WTC11 (cell line): ENCODE data around the gene WDR53. TPM values are rescaled to one million over a fixed set of nuclear protein-coding genes. Genes with fewer than 3 reads are reported as not detected.

Experiments used
- ATAC-seq: fragments of 200-7000 bp; cut with Tn5 transposase; 2 replicates; pipeline ENCODE4 v1.10.0; 2021; ENCODE audit warnings: mild to moderate bottlenecking, moderate library complexity
- CTCF ChIA-PET: fragments of 300-600 bp; sonication (Branson Sonifier 250); formaldehyde crosslinking; loops from one replicate; lab custom pipeline; 2021; ENCODE audit warnings: antibody characterized with exemption; lab: Charles Lee
- POLR2A ChIA-PET: fragments of 350-600 bp; sonication (Branson Sonifier 250); formaldehyde crosslinking; loops from one replicate; lab custom pipeline; 2021; ENCODE audit warnings: antibody characterized with exemption; lab: Charles Lee
- DNase-seq: peaks from one replicate; pipeline ENCODE4 v3.0.0; 2021; ENCODE audit warnings: low spot score
- H3K27ac Mint-ChIP-seq: 2 replicates; pipeline ENCODE4 v1.8.0; 2021; ENCODE audit warnings: mixed read lengths
- H3K27me3 Mint-ChIP-seq: 2 replicates; pipeline ENCODE4 v1.8.0; 2021; ENCODE audit warnings: low read depth, mild to moderate bottlenecking, moderate library complexity, mixed read lengths
- H3K36me3 Mint-ChIP-seq: 2 replicates; pipeline ENCODE4 v1.8.0; 2021; ENCODE audit warnings: mixed read lengths
- H3K4me1 Mint-ChIP-seq: 2 replicates; pipeline ENCODE4 v1.8.0; 2022; ENCODE audit warnings: mixed read lengths
- H3K4me3 Mint-ChIP-seq: 2 replicates; pipeline ENCODE4 v1.8.0; 2021; ENCODE audit warnings: mild to moderate bottlenecking, moderate library complexity, mixed read lengths
- H3K9me3 Mint-ChIP-seq: 2 replicates; pipeline ENCODE4 v1.8.0; 2021; ENCODE audit warnings: mixed read lengths
- ATF1 ChIP-seq: sonication (generic); formaldehyde crosslinking; IDR thresholded peaks from 2 replicates; pipeline ENCODE4 v1.8.1; 2023; ENCODE audit warnings: mild to moderate bottlenecking, moderate library complexity, missing genetic modification reagents
- GABPB1 ChIP-seq: sonication (generic); formaldehyde crosslinking; IDR thresholded peaks from 2 replicates; pipeline ENCODE4 v1.8.1; 2023; ENCODE audit warnings: mild to moderate bottlenecking, missing genetic modification reagents
- HMGA2 ChIP-seq: fragments of 250-450 bp; sonication (Bioruptor Pico); IDR thresholded peaks from 2 replicates; pipeline ENCODE4 v1.4.0; 2021; ENCODE audit warnings: mild to moderate bottlenecking, moderate library complexity
- JUN ChIP-seq: sonication (generic); formaldehyde crosslinking; IDR thresholded peaks from 2 replicates; pipeline ENCODE4 v1.8.0; 2023; ENCODE audit warnings: mild to moderate bottlenecking, missing genetic modification reagents
- KAT7 ChIP-seq: sonication (generic); formaldehyde crosslinking; IDR thresholded peaks from 2 replicates; pipeline ENCODE4 v1.8.1; 2023; ENCODE audit warnings: missing genetic modification reagents, mild to moderate bottlenecking, borderline replicate concordance
- NFYB ChIP-seq: sonication (generic); formaldehyde crosslinking; conservative IDR thresholded peaks from 2 replicates; pipeline ENCODE4 v1.8.0; 2022; ENCODE audit warnings: low read depth, missing genetic modification reagents
- NR2C2 ChIP-seq: sonication (generic); formaldehyde crosslinking; IDR thresholded peaks from 2 replicates; pipeline ENCODE4 v1.8.0; 2022; ENCODE audit warnings: mild to moderate bottlenecking, missing genetic modification reagents
- TP53 ChIP-seq: sonication (generic); formaldehyde crosslinking; IDR thresholded peaks from 2 replicates; pipeline ENCODE4 v1.8.1; 2023; ENCODE audit warnings: mild to moderate bottlenecking, missing genetic modification reagents
- ZBTB21 ChIP-seq: sonication (generic); formaldehyde crosslinking; IDR thresholded peaks from 2 replicates; pipeline ENCODE4 v1.8.1; 2023; ENCODE audit warnings: mild to moderate bottlenecking, missing genetic modification reagents, borderline replicate concordance
- ZNF121 ChIP-seq: sonication (generic); formaldehyde crosslinking; IDR thresholded peaks from 2 replicates; pipeline ENCODE4 v1.8.0; 2023; ENCODE audit warnings: missing genetic modification reagents
- ZNF232 ChIP-seq: sonication (generic); formaldehyde crosslinking; IDR thresholded peaks from 2 replicates; pipeline ENCODE4 v1.8.0; 2022; ENCODE audit warnings: mild to moderate bottlenecking, missing genetic modification reagents
- ZNF263 ChIP-seq: sonication (generic); formaldehyde crosslinking; IDR thresholded peaks from 2 replicates; pipeline ENCODE4 v1.8.1; 2022; ENCODE audit warnings: low read depth, mild to moderate bottlenecking, moderate library complexity, missing genetic modification reagents
- total RNA-seq: library from RNA; stranded (reverse); gene quantifications from 3 replicates; pipeline ENCODE4 v1.2.3, GENCODE V29; 2021
- TF ChIP-seq, protein P1 (sequence below): sonication (generic); formaldehyde crosslinking; IDR thresholded peaks from 2 replicates; pipeline ENCODE4 v1.8.0; 2022; ENCODE audit warnings: mild to moderate bottlenecking, missing genetic modification reagents
- TF ChIP-seq, protein P2 (sequence below): fragments of 250-450 bp; sonication (Bioruptor Pico); IDR thresholded peaks from 2 replicates; pipeline ENCODE4 v1.9.0; 2021; ENCODE audit warnings: moderate library complexity, mild to moderate bottlenecking, inconsistent platforms, borderline replicate concordance
- TF ChIP-seq, protein P3 (sequence below): sonication (generic); formaldehyde crosslinking; IDR thresholded peaks from 2 replicates; pipeline ENCODE4 v1.8.1; 2023; ENCODE audit warnings: mild to moderate bottlenecking, missing genetic modification reagents
- TF ChIP-seq, protein P4 (sequence below): fragments of 250-450 bp; sonication (Bioruptor Pico); IDR thresholded peaks from 2 replicates; pipeline ENCODE4 v1.9.0; 2021; ENCODE audit warnings: mild to moderate bottlenecking
- TF ChIP-seq, protein P5 (sequence below): sonication (generic); formaldehyde crosslinking; IDR thresholded peaks from 2 replicates; pipeline ENCODE4 v1.8.1; 2022; ENCODE audit warnings: mild to moderate bottlenecking, moderate library complexity, missing genetic modification reagents

WDR53 gene
- total RNA-seq, 1 experiment from 2014 or later = 21.4 TPM

DNA sequence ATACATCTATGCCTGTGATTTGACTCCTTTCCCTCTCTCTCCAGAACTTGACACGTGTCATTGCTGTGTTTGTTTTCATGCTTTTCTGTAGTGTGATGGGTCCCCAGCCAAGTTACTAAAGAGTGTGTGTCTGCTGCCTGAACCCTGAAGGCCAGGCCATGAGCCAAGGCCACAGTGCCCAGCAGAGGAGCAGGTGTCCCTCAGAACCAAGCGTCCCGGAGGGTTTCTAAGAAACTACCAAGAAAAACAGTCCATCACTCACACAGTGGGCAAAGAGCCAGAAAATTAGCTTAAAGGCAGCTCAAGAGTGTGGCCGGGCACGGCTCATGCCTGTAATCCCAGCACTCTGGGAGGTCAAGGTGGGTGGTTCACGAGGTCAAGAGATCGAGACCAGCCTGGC, 35.3 kb upstream of the WDR53 start:
- no peak overlapping the region for H3K4me3 Mint-ChIP-seq
- no peaks in the 10 kb centered on the region for H3K9me3 Mint-ChIP-seq
- no peak for DNase-seq
- H3K27me3 Mint-ChIP-seq = no peaks in the 10 kb centered on the region
- ChIA-PET CTCF (interaction anchor here (1.5 to 1.6 kb wide), 2 partner anchors 75 to 82 kb away, joined by 5 to 8 read pairs; no protein-coding TSS in a partner anchor), POLR2A (interaction anchor here (0.6 to 0.7 kb wide), 2 partner anchors 136 to 666 kb away, joined by 3 read pairs; no protein-coding TSS in a partner anchor)
- TF ChIP-seq, protein P1, sequence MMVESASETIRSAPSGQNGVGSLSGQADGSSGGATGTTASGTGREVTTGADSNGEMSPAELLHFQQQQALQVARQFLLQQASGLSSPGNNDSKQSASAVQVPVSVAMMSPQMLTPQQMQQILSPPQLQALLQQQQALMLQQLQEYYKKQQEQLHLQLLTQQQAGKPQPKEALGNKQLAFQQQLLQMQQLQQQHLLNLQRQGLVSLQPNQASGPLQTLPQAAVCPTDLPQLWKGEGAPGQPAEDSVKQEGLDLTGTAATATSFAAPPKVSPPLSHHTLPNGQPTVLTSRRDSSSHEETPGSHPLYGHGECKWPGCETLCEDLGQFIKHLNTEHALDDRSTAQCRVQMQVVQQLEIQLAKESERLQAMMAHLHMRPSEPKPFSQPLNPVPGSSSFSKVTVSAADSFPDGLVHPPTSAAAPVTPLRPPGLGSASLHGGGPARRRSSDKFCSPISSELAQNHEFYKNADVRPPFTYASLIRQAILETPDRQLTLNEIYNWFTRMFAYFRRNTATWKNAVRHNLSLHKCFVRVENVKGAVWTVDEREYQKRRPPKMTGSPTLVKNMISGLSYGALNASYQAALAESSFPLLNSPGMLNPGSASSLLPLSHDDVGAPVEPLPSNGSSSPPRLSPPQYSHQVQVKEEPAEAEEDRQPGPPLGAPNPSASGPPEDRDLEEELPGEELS (CRISPR knock-in tag) = no peak
- TF ChIP-seq, protein P2, sequence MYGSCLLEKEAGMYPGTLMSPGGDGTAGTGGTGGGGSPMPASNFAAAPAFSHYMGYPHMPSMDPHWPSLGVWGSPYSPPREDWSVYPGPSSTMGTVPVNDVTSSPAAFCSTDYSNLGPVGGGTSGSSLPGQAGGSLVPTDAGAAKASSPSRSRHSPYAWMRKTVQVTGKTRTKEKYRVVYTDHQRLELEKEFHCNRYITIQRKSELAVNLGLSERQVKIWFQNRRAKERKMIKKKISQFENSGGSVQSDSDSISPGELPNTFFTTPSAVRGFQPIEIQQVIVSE (CRISPR knock-in tag) = no peak
- no peak for TF ChIP-seq ATF1
- no peak for TF ChIP-seq ZBTB21 (CRISPR knock-in tag)
- H3K4me1 Mint-ChIP-seq = no peaks in the 10 kb centered on the region
- H3K27ac Mint-ChIP-seq = 0 out of 2 replicates have a peak overlapping the region, but pooled peaks have one; percentile 5
- H3K36me3 Mint-ChIP-seq = no peaks in the 10 kb centered on the region
- no peak for ATAC-seq

DNA sequence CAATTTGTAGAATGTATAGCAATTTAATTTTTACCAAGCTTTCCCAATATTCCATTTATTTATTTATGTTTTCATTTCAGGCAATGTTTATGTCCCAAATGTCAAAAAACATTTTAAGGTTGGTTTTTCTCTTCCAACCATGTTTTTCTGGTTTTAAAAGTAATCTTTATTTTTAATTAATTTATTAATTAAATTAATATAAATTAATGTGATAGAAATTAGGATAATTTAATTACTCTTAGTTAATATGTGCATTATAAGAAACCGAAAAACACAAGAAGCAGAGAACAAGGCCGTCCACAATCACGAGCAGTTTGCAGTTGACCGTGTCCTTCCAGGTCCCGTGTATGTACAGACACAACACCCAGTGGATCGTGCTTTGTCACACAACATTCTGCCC, 34.3 kb upstream of the WDR53 start:
- CTCF ChIA-PET = interaction anchor here (1.5 kb wide), 1 partner anchor 83 kb away, joined by 8 read pairs; no protein-coding TSS in a partner anchor
- Mint-ChIP-seq H3K4me3 (no peak overlapping the region), H3K27ac (no peak overlapping the region), H3K36me3 (no peaks in the 10 kb centered on the region), H3K27me3 (no peaks in the 10 kb centered on the region), H3K9me3 (no peaks in the 10 kb centered on the region), H3K4me1 (no peaks in the 10 kb centered on the region)
- DNase-seq (no peak), ATAC-seq (no peak)
- POLR2A ChIA-PET = interaction anchor here (0.7 kb wide), 1 partner anchor 170 kb away, joined by 4 read pairs; no protein-coding TSS in a partner anchor
- TF ChIP-seq HMGA2 (CRISPR knock-in tag) (peak; percentile 93), NFYB (CRISPR knock-in tag) (no peak)

DNA sequence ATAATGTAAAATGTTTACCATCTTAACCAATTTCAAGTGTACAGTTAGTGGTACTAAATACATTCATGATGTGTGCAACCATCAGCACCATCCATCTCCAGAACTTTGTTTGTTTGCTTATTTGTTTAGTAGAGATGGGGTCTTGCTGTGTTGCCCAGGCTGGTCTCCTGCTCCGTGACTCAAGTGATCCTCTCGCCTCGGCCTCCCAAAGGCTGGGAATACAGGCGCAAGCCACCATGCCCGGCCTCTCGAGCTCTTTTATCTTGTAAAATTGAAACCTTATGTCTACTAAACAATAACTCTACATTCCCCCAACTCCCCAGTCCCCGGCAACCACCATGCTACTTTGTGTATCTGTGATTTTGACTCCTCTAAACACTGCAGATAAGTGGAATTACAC, 32.0 kb upstream of the WDR53 start:
- ChIA-PET POLR2A (no interaction called here), CTCF (no interaction called here)
- Mint-ChIP-seq H3K27ac (no peak overlapping the region), H3K27me3 (no peaks in the 10 kb centered on the region), H3K4me1 (no peaks in the 10 kb centered on the region), H3K9me3 (no peaks in the 10 kb centered on the region), H3K36me3 (no peaks in the 10 kb centered on the region), H3K4me3 (no peak overlapping the region)
- DNase-seq (no peak), ATAC-seq (no peak)
- TF ChIP-seq, protein P3, sequence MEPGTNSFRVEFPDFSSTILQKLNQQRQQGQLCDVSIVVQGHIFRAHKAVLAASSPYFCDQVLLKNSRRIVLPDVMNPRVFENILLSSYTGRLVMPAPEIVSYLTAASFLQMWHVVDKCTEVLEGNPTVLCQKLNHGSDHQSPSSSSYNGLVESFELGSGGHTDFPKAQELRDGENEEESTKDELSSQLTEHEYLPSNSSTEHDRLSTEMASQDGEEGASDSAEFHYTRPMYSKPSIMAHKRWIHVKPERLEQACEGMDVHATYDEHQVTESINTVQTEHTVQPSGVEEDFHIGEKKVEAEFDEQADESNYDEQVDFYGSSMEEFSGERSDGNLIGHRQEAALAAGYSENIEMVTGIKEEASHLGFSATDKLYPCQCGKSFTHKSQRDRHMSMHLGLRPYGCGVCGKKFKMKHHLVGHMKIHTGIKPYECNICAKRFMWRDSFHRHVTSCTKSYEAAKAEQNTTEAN (CRISPR knock-in tag) = no peak
- TF ChIP-seq ZNF121 (CRISPR knock-in tag) = peak; percentile 73; the same call in 1 of the 2 replicates

DNA sequence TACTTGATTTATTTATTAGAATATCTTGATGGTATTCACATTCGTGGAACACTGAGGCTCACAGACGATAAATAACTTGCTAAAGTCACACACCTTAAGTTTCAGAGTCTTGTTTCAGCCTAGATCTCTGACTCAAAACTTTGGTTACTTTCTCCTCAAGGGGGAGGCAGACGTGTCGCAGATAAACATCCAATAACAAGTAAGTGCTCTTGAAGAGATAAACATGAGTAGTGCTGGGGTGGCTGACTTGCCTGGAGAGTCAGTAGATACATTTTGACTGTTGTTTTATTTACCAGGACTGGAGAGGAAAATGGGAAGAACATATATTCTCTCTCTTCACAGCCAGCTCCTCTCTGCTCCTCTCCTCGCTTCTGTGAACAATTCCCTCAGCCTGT, 31.4 kb upstream of the WDR53 start:
- POLR2A ChIA-PET = no interaction called here
- no peak for DNase-seq
- CTCF ChIA-PET = no interaction called here
- H3K4me1 Mint-ChIP-seq = no peaks in the 10 kb centered on the region
- no peak overlapping the region for H3K27ac Mint-ChIP-seq
- H3K4me3 Mint-ChIP-seq = no peak overlapping the region
- H3K27me3 Mint-ChIP-seq = no peaks in the 10 kb centered on the region
- no peak for ATAC-seq
- no peaks in the 10 kb centered on the region for H3K9me3 Mint-ChIP-seq
- TF ChIP-seq NR2C2 (CRISPR knock-in tag) (no peak), JUN (CRISPR knock-in tag) (no peak), GABPB1 (no peak), TP53 (no peak), ZNF263 (no peak), ZNF232 (CRISPR knock-in tag) (no peak), KAT7 (CRISPR knock-in tag) (no peak), NFYB (CRISPR knock-in tag) (no peak)
- TF ChIP-seq, protein P4, sequence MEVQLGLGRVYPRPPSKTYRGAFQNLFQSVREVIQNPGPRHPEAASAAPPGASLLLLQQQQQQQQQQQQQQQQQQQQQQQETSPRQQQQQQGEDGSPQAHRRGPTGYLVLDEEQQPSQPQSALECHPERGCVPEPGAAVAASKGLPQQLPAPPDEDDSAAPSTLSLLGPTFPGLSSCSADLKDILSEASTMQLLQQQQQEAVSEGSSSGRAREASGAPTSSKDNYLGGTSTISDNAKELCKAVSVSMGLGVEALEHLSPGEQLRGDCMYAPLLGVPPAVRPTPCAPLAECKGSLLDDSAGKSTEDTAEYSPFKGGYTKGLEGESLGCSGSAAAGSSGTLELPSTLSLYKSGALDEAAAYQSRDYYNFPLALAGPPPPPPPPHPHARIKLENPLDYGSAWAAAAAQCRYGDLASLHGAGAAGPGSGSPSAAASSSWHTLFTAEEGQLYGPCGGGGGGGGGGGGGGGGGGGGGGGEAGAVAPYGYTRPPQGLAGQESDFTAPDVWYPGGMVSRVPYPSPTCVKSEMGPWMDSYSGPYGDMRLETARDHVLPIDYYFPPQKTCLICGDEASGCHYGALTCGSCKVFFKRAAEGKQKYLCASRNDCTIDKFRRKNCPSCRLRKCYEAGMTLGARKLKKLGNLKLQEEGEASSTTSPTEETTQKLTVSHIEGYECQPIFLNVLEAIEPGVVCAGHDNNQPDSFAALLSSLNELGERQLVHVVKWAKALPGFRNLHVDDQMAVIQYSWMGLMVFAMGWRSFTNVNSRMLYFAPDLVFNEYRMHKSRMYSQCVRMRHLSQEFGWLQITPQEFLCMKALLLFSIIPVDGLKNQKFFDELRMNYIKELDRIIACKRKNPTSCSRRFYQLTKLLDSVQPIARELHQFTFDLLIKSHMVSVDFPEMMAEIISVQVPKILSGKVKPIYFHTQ (CRISPR knock-in tag) = no peak
- TF ChIP-seq, protein P5, sequence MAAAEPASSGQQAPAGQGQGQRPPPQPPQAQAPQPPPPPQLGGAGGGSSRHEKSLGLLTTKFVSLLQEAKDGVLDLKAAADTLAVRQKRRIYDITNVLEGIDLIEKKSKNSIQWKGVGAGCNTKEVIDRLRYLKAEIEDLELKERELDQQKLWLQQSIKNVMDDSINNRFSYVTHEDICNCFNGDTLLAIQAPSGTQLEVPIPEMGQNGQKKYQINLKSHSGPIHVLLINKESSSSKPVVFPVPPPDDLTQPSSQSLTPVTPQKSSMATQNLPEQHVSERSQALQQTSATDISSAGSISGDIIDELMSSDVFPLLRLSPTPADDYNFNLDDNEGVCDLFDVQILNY (CRISPR knock-in tag) = no peak
- TF ChIP-seq, all 79 proteins: peak for 0
- no peaks in the 10 kb centered on the region for H3K36me3 Mint-ChIP-seq
